Endothelial cell of umbilical vein (primary cell): ENCODE results near the gene SAFB. TPM values are rescaled to one million over a fixed set of nuclear protein-coding genes. Genes with fewer than 3 reads are reported as not detected.

Experiments
- BruUV-seq: library from RNA; stranded (reverse); fragments of 400-500 nt; replicated peaks from 2 replicates; lab custom pipeline; 2021; lab: Mats Ljungman, UMichigan
- CTCF ChIA-PET: fragments of 300-600, 350-600 bp; sonication (Branson Sonifier 250); formaldehyde crosslinking; loops from one replicate; lab custom pipeline; 2021; ENCODE audit warnings: antibody characterized with exemption, inconsistent platforms; lab: Charles Lee
- POLR2A ChIA-PET: fragments of 300-600, 350-600 bp; sonication (Branson Sonifier 250); formaldehyde crosslinking; loops from one replicate; lab custom pipeline; 2021; ENCODE audit warnings: antibody characterized with exemption, inconsistent platforms; lab: Charles Lee
- DNase-seq: peaks from one replicate; pipeline ENCODE4 v3.0.0-alpha.2; 2011; ENCODE audit warnings: low read depth, low spot score
- FAIRE-seq: peaks from 2 replicates; lab custom pipeline; 2011; peaks lifted over from hg19 to GRCh38; lab: Jason Lieb, UNC
- H2AFZ ChIP-seq: 2 replicates; pipeline ENCODE4 v1.6.0; 2012; ENCODE audit warnings: low read depth, low read length, control low read depth, inconsistent platforms
- H3K27ac ChIP-seq: 2 replicates; pipeline ENCODE4 v1.5.1; 2011; ENCODE audit warnings: low read depth, mild to moderate bottlenecking, control low read depth, low read length, moderate library complexity; ENCODE audit not compliant: insufficient read depth
- H3K27me3 ChIP-seq, 2 experiments: 2 replicates each; pipeline versions ENCODE4 v1.6.0 to v1.6.1; 2011; ENCODE audit warnings: low read length in 2 of 2, mixed read lengths in 1 of 2; ENCODE audit not compliant: control insufficient read depth in 2 of 2, insufficient read depth in 2 of 2
- H3K36me3 ChIP-seq, 2 experiments: 2 replicates in 1 of 2; 3 replicates in 1 of 2; pipeline ENCODE4 v1.5.1; 2011; ENCODE audit warnings: low read length in 2 of 2, mild to moderate bottlenecking in 1 of 2, moderate library complexity in 1 of 2; ENCODE audit not compliant: control insufficient read depth in 2 of 2, insufficient read depth in 2 of 2; ENCODE audit errors: extremely low read depth in 1 of 2
- H3K4me1 ChIP-seq: 3 replicates; pipeline ENCODE4 v1.5.1; 2011; ENCODE audit warnings: mild to moderate bottlenecking, low read length; ENCODE audit not compliant: control insufficient read depth, insufficient read depth; ENCODE audit errors: extremely low read depth
- H3K4me2 ChIP-seq: 2 replicates; pipeline ENCODE4 v1.6.1; 2011; ENCODE audit warnings: low read length, control low read depth, mixed read lengths; ENCODE audit not compliant: insufficient read depth
- H3K4me3 ChIP-seq, 3 experiments: fragments of 200-600 bp in 1 of 3; sonication (generic), shearing (Covaris generic) in 1 of 3; replicated peaks in 1 of 3; 2 replicates each; pipeline ENCODE4 v1.5.1; 2011 to 2016; ENCODE audit warnings: control low read depth in 3 of 3, low read length in 3 of 3, mild to moderate bottlenecking in 2 of 3, inconsistent platforms in 1 of 3, low read depth in 1 of 3, moderate library complexity in 1 of 3; ENCODE audit not compliant: insufficient read depth in 1 of 3
- H3K79me2 ChIP-seq: 2 replicates; pipeline ENCODE4 v1.6.0; 2012; ENCODE audit warnings: low read length, inconsistent platforms; ENCODE audit not compliant: control insufficient read depth, insufficient read depth
- H3K9ac ChIP-seq: replicated peaks from 2 replicates; pipeline ENCODE3; 2011; ENCODE audit warnings: low read length, control low read depth; ENCODE audit not compliant: insufficient read depth; ENCODE audit errors: extremely low read depth
- H3K9me1 ChIP-seq: replicated peaks from 3 replicates; pipeline ENCODE4 v1.6.0; 2011; ENCODE audit warnings: mild to moderate bottlenecking, low read length; ENCODE audit not compliant: control insufficient read depth, insufficient read depth; ENCODE audit errors: extremely low read depth
- H3K9me3 ChIP-seq: replicated peaks from 2 replicates; pipeline ENCODE4 v1.5.1; 2012; ENCODE audit warnings: low read length, inconsistent platforms; ENCODE audit not compliant: control insufficient read depth, insufficient read depth
- H4K20me1 ChIP-seq: replicated peaks from 2 replicates; pipeline ENCODE3; 2011; ENCODE audit warnings: mild to moderate bottlenecking, low read length; ENCODE audit not compliant: control insufficient read depth, insufficient read depth; ENCODE audit errors: extremely low read depth
- FOS ChIP-seq: IDR thresholded peaks from 2 replicates; pipeline ENCODE4 v1.6.1; 2011; ENCODE audit warnings: mild to moderate bottlenecking, low read length, moderate library complexity, borderline replicate concordance; ENCODE audit not compliant: insufficient read depth
- MAX ChIP-seq: IDR thresholded peaks from 2 replicates; pipeline ENCODE4 v1.6.1; 2011; ENCODE audit not compliant: insufficient read depth, insufficient read length
- dilution Hi-C: fragments of 300-500 bp; cut with MboI; formaldehyde crosslinking; loops from one replicate; pipeline ENCODE4 v1.15.0; 2019; ENCODE audit warnings: low sequenced_read_pairs; ENCODE audit not compliant: extremely low pct_ligation_motif_present
- intact Hi-C: fragments of 100-400 bp; cut with micrococcal nuclease; formaldehyde crosslinking; loops from one replicate; pipeline ENCODE4 v1.10.0; 2022
- polyA plus RNA-seq, 4 experiments: library from polyadenylated mRNA; depleted of rRNA in 3 of 4; stranded (reverse) in 3 of 4; unstranded in 1 of 4; fragments of >200 nt; gene quantifications; 2 replicates each; pipeline versions ENCODE4 v1.2.1 to v1.2.3, GENCODE V29; 2011 to 2012; ENCODE audit warnings: missing spikeins in 1 of 4
- small RNA-seq: library from RNA; depleted of rRNA; stranded (forward); fragments of <200 nt; gene quantifications from one replicate; pipeline ENCODE3, GENCODE V24; 2012; ENCODE audit warnings: low replicate concordance, low read depth; ENCODE audit not compliant: insufficient read depth, insufficient read length
- total RNA-seq: library from RNA; stranded (reverse); gene quantifications from 2 replicates; pipeline ENCODE4 v1.2.3, GENCODE V29; 2021

SAFB gene
- total and polyA plus RNA-seq, 2 donors (not counting 3 experiments of a cell fraction or from before 2014, with no cell fraction given) = 44.7 to 109 TPM

- BruUV-seq = no TSS peak
- Histone ChIP-seq H3K9me3 (no peaks in the 10 kb centered on the region), H3K4me3 (no peak overlapping the region), H3K4me2 (no peak overlapping the region), H3K9ac (no peak overlapping the region), H3K4me1 (peaks cover 15% of the 10 kb centered on the region), H3K79me2 (peaks cover 48% of the 10 kb centered on the region), H2AFZ (no peak overlapping the region), H4K20me1 (no peaks in the 10 kb centered on the region), H3K27ac (no peak overlapping the region), H3K9me1 (no peaks in the 10 kb centered on the region), H3K36me3 (peaks cover 0 to 9% of the 10 kb centered on the region in 2 experiments), H3K27me3 (no peaks in the 10 kb centered on the region)
- intact Hi-C loops = no loop called here
- dilution Hi-C loops = no loop called here
- DNase-seq = no peak
- no peak for TF ChIP-seq MAX
- no peak for TF ChIP-seq FOS
- FAIRE-seq = no peak
- ChIA-PET CTCF (interaction anchor here (0.9 kb wide), 1 partner anchor 28 kb away, joined by 3 read pairs; the partner anchor contains the start of gene RPL36), POLR2A (no interaction called here)
Measured at GRCh38 chr19:5717215-5717935, 94.5 kb downstream of the SAFB start.

Small RNAs within 50 kb of the gene (small RNA-seq; reads per million reads assigned to genes)
- not detected for gene SNRPEP4

Other genes starting within 250 kb of the SAFB start
- not detected in 2 replicates for gene ZNRF4, start 167.7 kb upstream of the SAFB start, total RNA-seq
- not detected in 2 replicates for gene ZNRF4, start 167.7 kb upstream of the SAFB start, polyA plus RNA-seq
- not detected in 2 replicates for gene TINCR, start 55.1 kb upstream of the SAFB start, total RNA-seq
- gene TINCR, start 55.1 kb upstream of the SAFB start, polyA plus RNA-seq = 0.01 TPM in 1 of 2 replicates, not detected in the other
- 83.7 and 85.9 TPM in 2 replicates for gene SAFB2, start 307 bp upstream of the SAFB start, total RNA-seq
- gene SAFB2, start 307 bp upstream of the SAFB start, polyA plus RNA-seq = 24.6 and 31.5 TPM in 2 replicates
- gene MICOS13, start 57.4 kb downstream of the SAFB start, total RNA-seq = 53.0 and 55.3 TPM in 2 replicates
- 86.1 and 115 TPM in 2 replicates for gene MICOS13, start 57.4 kb downstream of the SAFB start, polyA plus RNA-seq
- 4.4 and 5.0 TPM in 2 replicates for gene HSD11B1L, start 57.9 kb downstream of the SAFB start, total RNA-seq
- 9.1 and 10.2 TPM in 2 replicates for gene HSD11B1L, start 57.9 kb downstream of the SAFB start, polyA plus RNA-seq
- 944 and 1,033 TPM in 2 replicates for gene RPL36, start 67.2 kb downstream of the SAFB start, total RNA-seq
- gene RPL36, start 67.2 kb downstream of the SAFB start, polyA plus RNA-seq = 835 and 1,084 TPM in 2 replicates
- 95.1 and 95.7 TPM in 2 replicates for gene LONP1, start 97.1 kb downstream of the SAFB start, total RNA-seq
- 70.0 and 89.2 TPM in 2 replicates for gene LONP1, start 97.1 kb downstream of the SAFB start, polyA plus RNA-seq
- not detected in 2 replicates for gene CATSPERD, start 97.6 kb downstream of the SAFB start, total RNA-seq
- gene CATSPERD, start 97.6 kb downstream of the SAFB start, polyA plus RNA-seq = not detected in 2 replicates
- 3.4 and 3.6 TPM in 2 replicates for gene PRR22, start 161.7 kb downstream of the SAFB start, total RNA-seq
- 1.4 and 2.0 TPM in 2 replicates for gene PRR22, start 161.7 kb downstream of the SAFB start, polyA plus RNA-seq
- gene DUS3L, start 168.1 kb downstream of the SAFB start, total RNA-seq = 38.9 and 40.8 TPM in 2 replicates
- gene DUS3L, start 168.1 kb downstream of the SAFB start, polyA plus RNA-seq = 25.8 and 29.7 TPM in 2 replicates
- gene NRTN, start 182.0 kb downstream of the SAFB start, total RNA-seq = 0.30 TPM in 1 of 2 replicates, not detected in the other
- gene NRTN, start 182.0 kb downstream of the SAFB start, polyA plus RNA-seq = 0.41 TPM in 2 replicates
- not detected in 2 replicates for gene FUT6, start 216.6 kb downstream of the SAFB start, total RNA-seq
- gene FUT6, start 216.6 kb downstream of the SAFB start, polyA plus RNA-seq = not detected in 2 replicates
- not detected in 2 replicates for gene FUT3, start 228.4 kb downstream of the SAFB start, total RNA-seq
- not detected in 2 replicates for gene FUT3, start 228.4 kb downstream of the SAFB start, polyA plus RNA-seq
- gene FUT5, start 247.5 kb downstream of the SAFB start, total RNA-seq = not detected in 2 replicates
- not detected in 2 replicates for gene FUT5, start 247.5 kb downstream of the SAFB start, polyA plus RNA-seq